Liver (tissue), 3 donors: ENCODE data around the gene OTOGL.

Source experiments
- CTCF ChIP-seq: fragments of 150-350 bp; IDR thresholded peaks from 2 replicates; pipeline ENCODE4 v1.5.1; 2017; ENCODE audit warnings: improper control_type of control experiment, low read depth, low read length; ENCODE audit not compliant: missing input control
- FOXA1 ChIP-seq: IDR thresholded peaks from 2 replicates; pipeline ENCODE4 v1.6.1; 2016; ENCODE audit warnings: antibody characterized with exemption
- NR2F2 ChIP-seq: IDR thresholded peaks from 2 replicates; pipeline ENCODE4 v1.6.1; 2016; ENCODE audit warnings: antibody characterized with exemption
- ZBTB33 ChIP-seq: IDR thresholded peaks from 2 replicates; pipeline ENCODE4 v1.6.1; 2016; ENCODE audit warnings: antibody characterized with exemption
- TF ChIP-seq, protein P1 (sequence below): IDR thresholded peaks from 2 replicates; pipeline ENCODE4 v1.6.1; 2016; ENCODE audit warnings: antibody characterized with exemption, mild to moderate bottlenecking
- donor health status: healthy.
- donor health status: healthy.

DNA sequence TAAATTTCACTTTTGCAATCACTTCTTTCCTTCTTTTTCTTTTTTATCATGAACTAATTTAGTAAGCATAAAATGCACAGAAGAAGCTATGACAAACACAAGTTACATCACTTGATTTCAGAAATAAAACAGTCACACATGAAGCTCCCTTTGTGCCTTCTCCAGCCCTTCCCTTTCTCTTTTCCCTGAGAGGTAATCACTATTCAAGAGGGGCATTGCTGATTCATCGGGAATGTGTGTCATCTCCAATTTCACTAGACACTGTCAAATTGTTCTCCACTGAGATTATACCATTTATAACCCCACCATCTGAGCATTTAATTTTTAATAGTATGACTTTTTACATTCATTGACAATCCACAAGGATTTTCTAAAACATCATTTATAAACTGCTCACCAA, 253.1 kb downstream of the OTOGL start:
- no peak for TF ChIP-seq CTCF
- no peak for TF ChIP-seq NR2F2
- no peak for TF ChIP-seq ZBTB33
- TF ChIP-seq FOXA1 = no peak
- TF ChIP-seq, protein P1, sequence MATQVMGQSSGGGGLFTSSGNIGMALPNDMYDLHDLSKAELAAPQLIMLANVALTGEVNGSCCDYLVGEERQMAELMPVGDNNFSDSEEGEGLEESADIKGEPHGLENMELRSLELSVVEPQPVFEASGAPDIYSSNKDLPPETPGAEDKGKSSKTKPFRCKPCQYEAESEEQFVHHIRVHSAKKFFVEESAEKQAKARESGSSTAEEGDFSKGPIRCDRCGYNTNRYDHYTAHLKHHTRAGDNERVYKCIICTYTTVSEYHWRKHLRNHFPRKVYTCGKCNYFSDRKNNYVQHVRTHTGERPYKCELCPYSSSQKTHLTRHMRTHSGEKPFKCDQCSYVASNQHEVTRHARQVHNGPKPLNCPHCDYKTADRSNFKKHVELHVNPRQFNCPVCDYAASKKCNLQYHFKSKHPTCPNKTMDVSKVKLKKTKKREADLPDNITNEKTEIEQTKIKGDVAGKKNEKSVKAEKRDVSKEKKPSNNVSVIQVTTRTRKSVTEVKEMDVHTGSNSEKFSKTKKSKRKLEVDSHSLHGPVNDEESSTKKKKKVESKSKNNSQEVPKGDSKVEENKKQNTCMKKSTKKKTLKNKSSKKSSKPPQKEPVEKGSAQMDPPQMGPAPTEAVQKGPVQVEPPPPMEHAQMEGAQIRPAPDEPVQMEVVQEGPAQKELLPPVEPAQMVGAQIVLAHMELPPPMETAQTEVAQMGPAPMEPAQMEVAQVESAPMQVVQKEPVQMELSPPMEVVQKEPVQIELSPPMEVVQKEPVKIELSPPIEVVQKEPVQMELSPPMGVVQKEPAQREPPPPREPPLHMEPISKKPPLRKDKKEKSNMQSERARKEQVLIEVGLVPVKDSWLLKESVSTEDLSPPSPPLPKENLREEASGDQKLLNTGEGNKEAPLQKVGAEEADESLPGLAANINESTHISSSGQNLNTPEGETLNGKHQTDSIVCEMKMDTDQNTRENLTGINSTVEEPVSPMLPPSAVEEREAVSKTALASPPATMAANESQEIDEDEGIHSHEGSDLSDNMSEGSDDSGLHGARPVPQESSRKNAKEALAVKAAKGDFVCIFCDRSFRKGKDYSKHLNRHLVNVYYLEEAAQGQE = no peak
